Gastroesophageal sphincter (tissue), 4 donors: ENCODE measurements around the gene SORCS1. TPM values are rescaled to one million over a fixed set of nuclear protein-coding genes. Genes with fewer than 3 reads are reported as not detected.

Source experiments
- ATAC-seq: fragments of 150-250 bp; one replicate; pipeline ENCODE4 v1.9.1; 2016; ENCODE audit warnings: mild to moderate bottlenecking, moderate library complexity
- H3K27ac ChIP-seq, 4 donors: fragments of 200-600 bp; sonication (generic) in 3 of 4; 1 replicate in 3 of 4; 2 replicates in 1 of 4; pipeline ENCODE4 v1.5.1; 2016 to 2019
- H3K27me3 ChIP-seq: fragments of 200-600 bp; sonication (generic); one replicate; pipeline ENCODE4 v1.5.1; 2019
- H3K36me3 ChIP-seq, 2 donors: fragments of 200-600 bp; sonication (generic); one replicate each; pipeline ENCODE4 v1.5.1; 2019; ENCODE audit warnings: control low read depth in 1 of 2
- H3K4me1 ChIP-seq, 3 donors: fragments of 200-600 bp; sonication (generic); 1 replicate in 2 of 3; 2 replicates in 1 of 3; pipeline ENCODE4 v1.5.1; 2016 to 2019; ENCODE audit warnings: control low read depth in 2 of 3
- H3K4me3 ChIP-seq, 2 donors: fragments of 200-600 bp; sonication (generic); one replicate each; pipeline ENCODE4 v1.5.1; 2019; ENCODE audit warnings: mild to moderate bottlenecking in 1 of 2, moderate library complexity in 1 of 2
- H3K9me3 ChIP-seq, 3 donors: fragments of 200-600 bp; sonication (generic); one replicate each; pipeline ENCODE4 v1.5.1; 2017 to 2019; ENCODE audit warnings: control low read depth in 2 of 3
- EP300 ChIP-seq: sonication (generic); formaldehyde crosslinking; IDR thresholded peaks from one replicate; pipeline ENCODE4 v1.6.1; 2017; ENCODE audit warnings: antibody characterized with exemption, mild to moderate bottlenecking
- POLR2A ChIP-seq, 2 donors: fragments of 450-650 bp; IDR thresholded peaks; one replicate each; pipeline ENCODE4 v1.6.1; 2017; ENCODE audit warnings: antibody characterized with exemption in 2 of 2, mild to moderate bottlenecking in 2 of 2, moderate library complexity in 1 of 2
- POLR2AphosphoS5 ChIP-seq: sonication (generic); formaldehyde crosslinking; IDR thresholded peaks from one replicate; pipeline ENCODE4 v1.6.1; 2017; ENCODE audit warnings: antibody characterized with exemption
- WGBS, 2 donors: methylation state at CpG; one replicate each; pipeline ENCODE4 v1.1.5; 2018; ENCODE audit warnings: low coverage in 1 of 2; 5-methylcytosine and 5-hydroxymethylcytosine counted together
- total RNA-seq, 4 donors: library from RNA; depleted of rRNA; stranded (reverse); fragments of >200 nt; gene quantifications; one replicate each; pipeline ENCODE4 v1.1.0, GENCODE V29; 2016
- TF ChIP-seq, protein P1 (sequence below), 4 experiments: fragments of 200-600 bp in 2 of 4; fragments of 450-650 bp in 2 of 4; sonication (generic) in 1 of 4; IDR thresholded peaks; one replicate each; pipeline ENCODE4 v1.5.1; 2017 to 2019; ENCODE audit warnings: antibody characterized with exemption in 4 of 4, mild to moderate bottlenecking in 2 of 4, moderate library complexity in 2 of 4

SORCS1 gene
- total RNA-seq, 4 donors from 2014 or later = 8.5 to 18.6 (median 10.0) TPM

- H3K36me3 ChIP-seq = no peaks in the 10 kb centered on the region
- no peaks in the 10 kb centered on the region for H3K27me3 ChIP-seq
- no peaks in the 10 kb centered on the region for H3K4me1 ChIP-seq
- TF ChIP-seq EP300 (no peak), POLR2A (IDR thresholded peaks at IDR 0.05) (no peak), POLR2AphosphoS5 (no peak)
- TF ChIP-seq, protein P1, sequence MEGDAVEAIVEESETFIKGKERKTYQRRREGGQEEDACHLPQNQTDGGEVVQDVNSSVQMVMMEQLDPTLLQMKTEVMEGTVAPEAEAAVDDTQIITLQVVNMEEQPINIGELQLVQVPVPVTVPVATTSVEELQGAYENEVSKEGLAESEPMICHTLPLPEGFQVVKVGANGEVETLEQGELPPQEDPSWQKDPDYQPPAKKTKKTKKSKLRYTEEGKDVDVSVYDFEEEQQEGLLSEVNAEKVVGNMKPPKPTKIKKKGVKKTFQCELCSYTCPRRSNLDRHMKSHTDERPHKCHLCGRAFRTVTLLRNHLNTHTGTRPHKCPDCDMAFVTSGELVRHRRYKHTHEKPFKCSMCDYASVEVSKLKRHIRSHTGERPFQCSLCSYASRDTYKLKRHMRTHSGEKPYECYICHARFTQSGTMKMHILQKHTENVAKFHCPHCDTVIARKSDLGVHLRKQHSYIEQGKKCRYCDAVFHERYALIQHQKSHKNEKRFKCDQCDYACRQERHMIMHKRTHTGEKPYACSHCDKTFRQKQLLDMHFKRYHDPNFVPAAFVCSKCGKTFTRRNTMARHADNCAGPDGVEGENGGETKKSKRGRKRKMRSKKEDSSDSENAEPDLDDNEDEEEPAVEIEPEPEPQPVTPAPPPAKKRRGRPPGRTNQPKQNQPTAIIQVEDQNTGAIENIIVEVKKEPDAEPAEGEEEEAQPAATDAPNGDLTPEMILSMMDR (IDR thresholded peaks at IDR 0.05) = no peak
- ATAC-seq = no peak
- H3K4me3 ChIP-seq = no peak overlapping the region
- WGBS, 2 donors = 88 to 93% methylated on average over 5 of the region's 5 CpGs
- peaks cover 0 to 15% (median 0%) of the 10 kb centered on the region in 3 donors for H3K9me3 ChIP-seq
- H3K27ac ChIP-seq = no peak overlapping the region
Measured at GRCh38 chr10:106877574-106877973, 286.9 kb downstream of the SORCS1 start.

GRCh38 chr10:106874604-106874889 is 290.0 kb downstream of the SORCS1 start:
- Histone ChIP-seq H3K4me1 (no peaks in the 10 kb centered on the region), H3K27ac (no peak overlapping the region), H3K36me3 (no peaks in the 10 kb centered on the region), H3K27me3 (no peaks in the 10 kb centered on the region), H3K9me3 (peaks cover 0 to 26% (median 0%) of the 10 kb centered on the region in 3 donors), H3K4me3 (no peak overlapping the region)
- ATAC-seq = no peak
- no peak for TF ChIP-seq POLR2A (IDR thresholded peaks at IDR 0.05)
- TF ChIP-seq EP300 = no peak
- no peak for TF ChIP-seq POLR2AphosphoS5
- TF ChIP-seq, protein P1 (IDR thresholded peaks at IDR 0.05) = no peak
- 87% methylated on average over 2 of the region's 2 CpGs for WGBS, 2 donors

DNA sequence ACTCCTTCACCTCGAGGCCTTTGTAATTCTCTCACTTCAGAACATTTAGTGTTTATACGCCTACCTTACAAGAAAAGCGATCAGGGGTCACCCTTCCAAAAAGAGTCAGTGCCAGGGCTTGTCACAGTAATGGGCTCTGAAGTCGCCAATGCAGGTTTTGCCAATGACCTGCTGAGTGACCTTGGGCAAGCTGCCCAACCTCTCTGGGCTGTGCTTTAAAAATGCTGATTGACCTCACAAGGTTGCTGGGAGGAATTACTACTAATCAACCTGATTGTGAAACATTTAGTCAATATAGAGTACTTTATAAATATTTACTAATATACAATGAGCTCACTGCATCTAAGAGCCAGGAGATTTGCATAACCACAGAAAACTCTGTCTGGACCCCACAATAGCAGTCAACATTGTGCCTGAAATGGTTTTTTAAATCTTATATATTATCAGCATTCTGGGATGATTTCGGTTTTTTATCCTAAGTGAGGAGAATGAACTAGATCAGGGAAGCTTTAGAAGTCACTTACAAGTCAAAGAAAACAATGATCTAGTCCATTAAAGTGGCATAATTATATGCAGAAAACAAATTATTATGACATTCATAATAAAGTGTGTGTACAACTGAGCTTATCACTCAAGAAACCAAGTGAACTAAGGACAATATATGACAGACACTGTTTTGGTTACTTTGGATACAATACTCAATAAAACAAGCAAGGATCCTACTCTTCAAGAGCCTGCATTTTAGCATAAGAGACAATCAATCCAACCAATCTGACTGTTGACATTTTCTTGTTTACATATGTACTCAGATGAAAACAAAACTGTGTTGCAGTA is 290.5 kb downstream of the SORCS1 start:
- Histone ChIP-seq H3K4me3 (no peak overlapping the region), H3K36me3 (no peaks in the 10 kb centered on the region), H3K27me3 (no peaks in the 10 kb centered on the region), H3K4me1 (no peaks in the 10 kb centered on the region), H3K9me3 (peaks cover 0 to 26% (median 0%) of the 10 kb centered on the region in 3 donors), H3K27ac (no peak overlapping the region)
- WGBS, 2 donors = 80 to 83% methylated on average over 2 to 5 of the region's 5 CpGs
- TF ChIP-seq, protein P1 (IDR thresholded peaks at IDR 0.05) = no peak
- TF ChIP-seq POLR2A (IDR thresholded peaks at IDR 0.05) (no peak), EP300 (no peak), POLR2AphosphoS5 (no peak)
- no peak for ATAC-seq

GRCh38 chr10:106872176-106872575 is 292.3 kb downstream of the SORCS1 start:
- Histone ChIP-seq H3K4me1 (no peaks in the 10 kb centered on the region), H3K27me3 (no peaks in the 10 kb centered on the region), H3K27ac (no peak overlapping the region), H3K36me3 (no peaks in the 10 kb centered on the region), H3K4me3 (no peak overlapping the region), H3K9me3 (peaks cover 0 to 29% (median 0%) of the 10 kb centered on the region in 3 donors)
- 25 to 56% methylated on average over 1 to 2 of the region's 2 CpGs for WGBS, 2 donors
- no peak for ATAC-seq
- TF ChIP-seq POLR2A (IDR thresholded peaks at IDR 0.05) (no peak), EP300 (no peak), POLR2AphosphoS5 (no peak)
- TF ChIP-seq, protein P1 (IDR thresholded peaks at IDR 0.05) = no peak

GRCh38 chr10:106866244-106866845 is 298.2 kb downstream of the SORCS1 start:
- Histone ChIP-seq H3K36me3 (no peaks in the 10 kb centered on the region), H3K9me3 (peaks cover 0 to 16% (median 0%) of the 10 kb centered on the region in 3 donors), H3K4me1 (no peaks in the 10 kb centered on the region), H3K27ac (no peak overlapping the region), H3K27me3 (no peaks in the 10 kb centered on the region), H3K4me3 (no peak overlapping the region)
- TF ChIP-seq EP300 (no peak), POLR2AphosphoS5 (no peak), POLR2A (IDR thresholded peaks at IDR 0.05) (no peak)
- TF ChIP-seq, protein P1 (IDR thresholded peaks at IDR 0.05) = no peak
- ATAC-seq = no peak
- 61 to 100% methylated on average over 2 to 3 of the region's 7 CpGs for WGBS, 2 donors
